Activated gamma-delta T cell treated with anti-CD3 and anti-CD28 coated beads, Interleukin-2, amount 50 U/mL, for 16 hours (primary cell): Measurements from ENCODE around the gene ASNS.

ENCODE experiments used
- DNase-seq: peaks from one replicate; pipeline ENCODE4 v3.0.0-alpha.2; 2020; ENCODE audit warnings: low read depth

ASNS gene

DNA sequence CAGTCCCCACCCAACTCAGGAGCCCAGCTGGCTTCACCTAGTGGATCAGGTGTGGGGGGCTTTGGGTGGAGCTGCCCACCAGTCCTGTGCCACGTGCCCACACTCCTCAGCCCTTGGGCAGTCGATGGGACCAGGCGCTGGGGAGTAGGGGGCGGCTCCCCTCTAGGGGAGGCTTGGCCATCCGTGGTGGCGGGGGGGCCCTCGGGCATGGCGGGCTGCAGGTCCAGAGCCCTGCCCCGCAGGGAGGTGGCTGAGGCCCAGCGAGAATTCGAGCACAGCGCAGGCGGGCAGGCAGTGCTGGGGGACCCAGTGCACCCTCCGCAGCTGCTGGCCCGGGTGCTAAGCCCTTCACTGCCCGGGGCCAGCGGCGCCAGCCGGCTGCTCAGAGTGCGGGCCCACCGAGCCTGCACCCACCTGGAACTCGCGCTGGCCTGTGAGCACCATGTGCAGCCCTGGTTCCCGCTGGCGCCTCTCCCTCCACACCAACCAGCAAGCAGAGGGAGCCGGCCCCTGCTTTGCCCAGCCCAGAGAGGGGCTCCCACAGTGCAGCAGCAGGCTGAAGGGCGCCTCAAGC is 29.3 kb downstream of the ASNS start:
- no peak for DNase-seq

DNA sequence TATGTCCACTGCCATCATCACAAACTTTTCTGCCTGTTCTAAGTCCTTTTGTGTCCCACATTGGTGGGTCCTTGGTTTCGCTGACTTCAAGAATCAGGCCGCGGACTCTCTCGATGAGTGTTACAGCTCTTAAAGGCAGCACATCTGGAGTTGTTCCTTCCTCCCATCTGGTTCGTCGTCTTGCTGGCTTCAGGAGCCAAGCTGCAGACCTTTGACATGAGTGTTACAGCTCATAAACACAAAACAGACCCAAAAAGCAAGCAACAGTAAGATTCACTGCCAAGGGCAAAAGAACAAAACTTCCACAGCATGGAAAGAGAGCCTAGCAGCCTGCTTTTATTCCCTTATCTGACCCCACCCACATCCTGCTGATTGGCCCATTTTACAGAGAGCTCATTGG is 30.2 kb downstream of the ASNS start:
- DNase-seq = no peak

- DNase-seq = peak; percentile 28
These were observed 36.7 kb downstream of the ASNS start for GRCh38 chr7:97835296-97836138.

GRCh38 chr7:97819161-97819560 is 53.0 kb downstream of the ASNS start:
- no peak for DNase-seq

DNA sequence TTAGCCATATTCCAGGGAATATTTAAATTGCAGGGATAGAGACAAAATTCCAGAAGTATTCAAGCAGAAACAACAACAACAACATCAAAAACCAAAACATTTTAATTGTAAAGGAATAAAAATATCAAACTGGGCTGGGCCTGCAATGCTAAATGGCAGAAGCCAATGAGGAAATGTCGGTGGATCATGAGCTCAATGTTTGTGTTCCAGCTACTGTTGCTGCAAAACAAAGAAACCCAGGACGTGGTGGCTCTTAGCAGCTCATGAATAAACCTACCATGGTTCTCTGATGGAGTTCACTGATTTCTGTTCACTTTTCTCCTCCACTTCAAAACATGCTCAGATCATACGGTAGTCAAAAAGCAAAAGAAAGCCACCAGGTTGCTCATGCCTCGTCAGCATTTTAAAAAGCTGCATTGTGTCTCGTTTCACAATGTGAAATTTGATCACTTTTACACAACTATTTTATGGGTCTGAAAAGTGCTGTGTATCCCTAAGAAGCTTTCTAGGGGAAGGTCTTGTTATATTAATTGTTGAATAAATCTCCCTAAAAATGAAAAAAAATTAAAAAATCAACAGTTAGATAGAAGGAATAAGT is 54.0 kb downstream of the ASNS start:
- no peak for DNase-seq
